A549 (cell line): Measurements from ENCODE around the gene NKAIN2. TPM values are rescaled to one million over a fixed set of nuclear protein-coding genes. Genes with fewer than 3 reads are reported as not detected.

Experiments used
- ATAC-seq, 2 experiments: fragments of 200-7000 bp in 1 of 2; fragments of >200 bp in 1 of 2; cut with Nextera tagmentation in 1 of 2; cut with Tn5 transposase in 1 of 2; 3 replicates each; pipeline versions ENCODE4 v1.8.0 to v1.9.1; 2018 to 2020; ENCODE audit warnings: mild to moderate bottlenecking in 1 of 2, moderate library complexity in 1 of 2
- CTCF ChIA-PET: fragments of 300-600 bp; sonication (Branson Sonifier 250); formaldehyde crosslinking; extraction: SDS; loops from one replicate; lab custom pipeline; 2021; ENCODE audit warnings: antibody characterized with exemption, inconsistent platforms; lab: Yijun Ruan, JAX
- POLR2A ChIA-PET: fragments of 350-600 bp; formaldehyde crosslinking; extraction: SDS; loops from one replicate; lab custom pipeline; 2021; ENCODE audit warnings: antibody characterized with exemption, inconsistent platforms; lab: Yijun Ruan, JAX
- DNase-seq, 2 experiments: peaks; one replicate each; pipeline versions ENCODE4 v3.0.0 to v3.0.0-alpha.2; 2011 to 2016; ENCODE audit warnings: low read depth in 1 of 2, low spot score in 1 of 2
- FAIRE-seq: peaks from 2 replicates; lab custom pipeline; 2011; peaks lifted over from hg19 to GRCh38; lab: Jason Lieb, UNC
- H3K27ac ChIP-seq, 2 experiments: fragments of >200 bp; sonication (Bioruptor Twin); formaldehyde crosslinking; 3 replicates each; pipeline ENCODE4 v1.5.1; 2016 to 2017
- H3K4me1 ChIP-seq: fragments of >200 bp; sonication (Bioruptor Twin); formaldehyde crosslinking; 3 replicates; pipeline ENCODE4 v1.6.1; 2016
- H3K4me2 ChIP-seq: fragments of >200 bp; sonication (Bioruptor Twin); formaldehyde crosslinking; 3 replicates; pipeline ENCODE4 v1.6.1; 2016
- H3K4me3 ChIP-seq: fragments of >200 bp; sonication (Bioruptor Twin); formaldehyde crosslinking; 3 replicates; pipeline ENCODE4 v1.5.1; 2016
- H3K9me3 ChIP-seq: fragments of >200 bp; sonication (Bioruptor Twin); formaldehyde crosslinking; 3 replicates; pipeline ENCODE4 v1.6.1; 2016
- BHLHE40 ChIP-seq: IDR thresholded peaks from 2 replicates; pipeline ENCODE4 v1.6.1; 2012; ENCODE audit warnings: low read depth, low read length, inconsistent platforms
- CEBPB ChIP-seq, 2 experiments: fragments of >200 bp in 1 of 2; sonication (Bioruptor Twin) in 1 of 2; formaldehyde crosslinking in 1 of 2; IDR thresholded peaks; 2 replicates each; pipeline ENCODE4 v1.6.1; 2012 to 2016
- CHD2 ChIP-seq: fragments of 150-350 bp; IDR thresholded peaks from 2 replicates; pipeline ENCODE4 v1.6.1; 2014; ENCODE audit warnings: low read length; ENCODE audit not compliant: partially characterized antibody
- CHD4 ChIP-seq: fragments of 200-600 bp; sonication (generic); IDR thresholded peaks from 2 replicates; pipeline ENCODE4 v1.6.1; 2016; ENCODE audit warnings: antibody characterized with exemption, mild to moderate bottlenecking, borderline replicate concordance
- EP300 ChIP-seq, 2 experiments: fragments of >200 bp; sonication (Bioruptor Twin); formaldehyde crosslinking; IDR thresholded peaks; 2 replicates in 1 of 2; 3 replicates in 1 of 2; pipeline ENCODE4 v1.6.1; 2016 to 2017
- ESRRA ChIP-seq: fragments of 150-350 bp; IDR thresholded peaks from 2 replicates; pipeline ENCODE4 v1.6.1; 2014; ENCODE audit warnings: mild to moderate bottlenecking, low read length, borderline replicate concordance
- FOSL2 ChIP-seq, 2 experiments: fragments of 450-650 bp in 1 of 2; fragments of >200 bp in 1 of 2; sonication (Bioruptor Twin) in 1 of 2; formaldehyde crosslinking; IDR thresholded peaks; 2 replicates each; pipeline versions ENCODE4 v1.5.0 to v1.6.1; 2016 to 2020; ENCODE audit warnings: mild to moderate bottlenecking in 1 of 2, moderate library complexity in 1 of 2
- FOXS1 ChIP-seq: fragments of 250-450 bp; sonication (Bioruptor Pico); IDR thresholded peaks from 2 replicates; pipeline ENCODE4 v1.5.0; 2020; ENCODE audit warnings: mild to moderate bottlenecking, moderate library complexity
- GATA3 ChIP-seq: IDR thresholded peaks from 2 replicates; pipeline ENCODE4 v1.6.1; 2012; ENCODE audit warnings: borderline replicate concordance
- HDAC2 ChIP-seq: fragments of 200-600 bp; sonication (generic); IDR thresholded peaks from 2 replicates; pipeline ENCODE4 v1.6.1; 2016
- HEYL ChIP-seq: fragments of 250-450 bp; sonication (Bioruptor Pico); IDR thresholded peaks from 2 replicates; pipeline ENCODE4 v1.8.0; 2021; ENCODE audit warnings: mild to moderate bottlenecking, moderate library complexity
- HOXA7 ChIP-seq: fragments of 250-450 bp; sonication (Bioruptor Pico); IDR thresholded peaks from 2 replicates; pipeline ENCODE4 v1.5.0; 2020; ENCODE audit warnings: mild to moderate bottlenecking, moderate library complexity
- HOXB13 ChIP-seq: fragments of 250-450 bp; sonication (Bioruptor Pico); IDR thresholded peaks from 2 replicates; pipeline ENCODE4 v1.5.0; 2020; ENCODE audit warnings: low read depth, mild to moderate bottlenecking, moderate library complexity
- HOXB5 ChIP-seq: fragments of 250-450 bp; sonication (Bioruptor Pico); IDR thresholded peaks from 2 replicates; pipeline ENCODE4 v1.5.0; 2020; ENCODE audit warnings: mild to moderate bottlenecking, moderate library complexity
- JUN ChIP-seq, 2 experiments: fragments of >200 bp; sonication (Bioruptor Twin); formaldehyde crosslinking; IDR thresholded peaks; 2 replicates in 1 of 2; 3 replicates in 1 of 2; pipeline ENCODE4 v1.6.1; 2016 to 2017
- KDM1A ChIP-seq: fragments of 200-600 bp; sonication (generic); IDR thresholded peaks from 2 replicates; pipeline ENCODE4 v1.6.1; 2016; ENCODE audit warnings: low read depth, mild to moderate bottlenecking
- MYC ChIP-seq: IDR thresholded peaks from 2 replicates; pipeline ENCODE4 v1.6.1; 2012; ENCODE audit warnings: mild to moderate bottlenecking, inconsistent platforms, low read length, improper control_type of control experiment, borderline replicate concordance
- NFE2L2 ChIP-seq: fragments of 150-350 bp; conservative IDR thresholded peaks from 2 replicates; pipeline ENCODE4 v1.6.1; 2014; ENCODE audit warnings: low read length
- PHF8 ChIP-seq: fragments of 200-600 bp; sonication (generic); IDR thresholded peaks from 2 replicates; pipeline ENCODE4 v1.6.1; 2016; ENCODE audit warnings: low read depth, mild to moderate bottlenecking, antibody characterized with exemption, moderate library complexity, borderline replicate concordance
- POLR2AphosphoS2 ChIP-seq: conservative IDR thresholded peaks from 2 replicates; pipeline ENCODE4 v1.6.1; 2012; ENCODE audit warnings: low read length, improper control_type of control experiment, inconsistent platforms
- RAD21 ChIP-seq, 2 experiments: fragments of >200 bp in 1 of 2; sonication (Bioruptor Twin) in 1 of 2; formaldehyde crosslinking in 1 of 2; IDR thresholded peaks in 1 of 2; conservative IDR thresholded peaks in 1 of 2; 2 replicates in 1 of 2; 3 replicates in 1 of 2; pipeline ENCODE4 v1.6.1; 2012 to 2018; ENCODE audit warnings: inconsistent platforms in 1 of 2
- REST ChIP-seq: fragments of 200-600 bp; sonication (generic); IDR thresholded peaks from 2 replicates; pipeline ENCODE4 v1.6.1; 2016; ENCODE audit warnings: antibody characterized with exemption, mild to moderate bottlenecking, moderate library complexity
- SMC3 ChIP-seq: fragments of >200 bp; sonication (Bioruptor Twin); formaldehyde crosslinking; IDR thresholded peaks from 3 replicates; pipeline ENCODE4 v1.6.1; 2018; ENCODE audit warnings: inconsistent platforms
- SREBF2 ChIP-seq: fragments of 450-650 bp; IDR thresholded peaks from 2 replicates; pipeline ENCODE4 v1.6.1; 2014; ENCODE audit warnings: mild to moderate bottlenecking, moderate library complexity
- USF2 ChIP-seq: fragments of 450-650 bp; IDR thresholded peaks from 2 replicates; pipeline ENCODE4 v1.6.1; 2014; ENCODE audit warnings: antibody characterized with exemption
- WGBS: methylation state at CpG from one replicate; pipeline ENCODE4 v1.1.6; 2017; ENCODE audit errors: missing lambda C conversion rate; 5-methylcytosine and 5-hydroxymethylcytosine counted together
- polyA plus RNA-seq, 4 experiments: library from polyadenylated mRNA; depleted of rRNA in 3 of 4; stranded (reverse); fragments of >200 nt; fragmentation: RNase III in 1 of 4; extraction: RNeasy Plus Mini Kit Qiagen cat#74134 plus additional on column Dnase treatment in 1 of 4; gene quantifications; 2 replicates in 3 of 4; 3 replicates in 1 of 4; pipeline ENCODE4 v1.2.3, GENCODE V29; 2011 to 2017

Gene NKAIN2
- polyA plus RNA-seq, 2 of the 4 experiments (the other 2 are of a cell fraction): not detected

GRCh38 chr6:124741341-124741740 lies 937.7 kb downstream of the NKAIN2 start:
- FAIRE-seq: no peak
- WGBS: 3% methylated on average over 2 of the region's 2 CpGs
- Histone ChIP-seq H3K9me3 (no peaks in the 10 kb centered on the region), H3K4me2 (no peak overlapping the region), H3K27ac (no peak overlapping the region), H3K4me3 (no peak overlapping the region), H3K4me1 (no peaks in the 10 kb centered on the region)
- TF ChIP-seq NFE2L2 (no peak), FOSL2 (IDR thresholded peaks at IDR 0.05) (no peak), FOSL2 (CRISPR knock-in tag; IDR thresholded peaks at IDR 0.05) (no peak), POLR2AphosphoS2 (no peak), HDAC2 (no peak)
- DNase-seq: no peak
- ATAC-seq: no peak
- POLR2A ChIA-PET: no interaction called here
- CTCF ChIA-PET: no interaction called here

GRCh38 chr6:124742971-124743370 lies 939.3 kb downstream of the NKAIN2 start:
- H3K27ac ChIP-seq: no peak overlapping the region
- FAIRE-seq (no peak), DNase-seq (no peak), ATAC-seq (no peak)
- ChIA-PET CTCF (no interaction called here), POLR2A (no interaction called here)
- no peaks in the 10 kb centered on the region for H3K4me1 ChIP-seq
- no peak for TF ChIP-seq PHF8
- TF ChIP-seq GATA3: no peak
- TF ChIP-seq JUN (IDR thresholded peaks at IDR 0.05): no peak
- no peak for TF ChIP-seq HOXB13 (CRISPR knock-in tag)
- no peak for TF ChIP-seq USF2
- no peak for TF ChIP-seq SREBF2
- TF ChIP-seq REST: no peak
- TF ChIP-seq SMC3: no peak
- no peak for TF ChIP-seq HOXA7 (CRISPR knock-in tag)
- no peak for TF ChIP-seq EP300 (IDR thresholded peaks at IDR 0.05)
- no peak for TF ChIP-seq HEYL
- TF ChIP-seq CEBPB (IDR thresholded peaks at IDR 0.05): no peak
- TF ChIP-seq HOXB5 (CRISPR knock-in tag): no peak
- TF ChIP-seq CHD2: no peak
- no peak for TF ChIP-seq KDM1A
- TF ChIP-seq MYC: no peak
- no peak for TF ChIP-seq BHLHE40
- TF ChIP-seq CHD4: no peak
- no peak for TF ChIP-seq RAD21 (conservative IDR thresholded peaks at IDR 0.05 in 1 of 2, IDR thresholded peaks at IDR 0.05 in 1 of 2)
- H3K4me2 ChIP-seq: no peak overlapping the region
- H3K4me3 ChIP-seq: no peak overlapping the region
- whole genome bisulfite sequencing: 26% methylated on average over 2 of the region's 2 CpGs
- no peaks in the 10 kb centered on the region for H3K9me3 ChIP-seq

- 1% methylated on average over 2 of the region's 2 CpGs for WGBS
- Histone ChIP-seq H3K9me3 (no peaks in the 10 kb centered on the region), H3K27ac (no peak overlapping the region), H3K4me1 (no peaks in the 10 kb centered on the region), H3K4me2 (no peak overlapping the region), H3K4me3 (no peak overlapping the region)
- ATAC-seq (no peak), FAIRE-seq (no peak), DNase-seq (no peak)
- POLR2A ChIA-PET: no interaction called here
- no peak for TF ChIP-seq ESRRA
- no peak for TF ChIP-seq RAD21 (conservative IDR thresholded peaks at IDR 0.05 in 1 of 2, IDR thresholded peaks at IDR 0.05 in 1 of 2)
- no peak for TF ChIP-seq FOXS1 (CRISPR knock-in tag)
- CTCF ChIA-PET: no interaction called here
These were observed 939.8 kb downstream of the NKAIN2 start for GRCh38 chr6:124743420-124743819.
